HG03565 (cell line): Measurements from ENCODE around the gene GABRQ.

Experiments used
- ATAC-seq: cut with Tn5 transposase; IDR thresholded peaks from one replicate; pipeline ENCODE4 v1.9.1; 2021; ENCODE audit warnings: mild to moderate bottlenecking, moderate library complexity; ENCODE audit not compliant: unreplicated experiment

Gene GABRQ

DNA sequence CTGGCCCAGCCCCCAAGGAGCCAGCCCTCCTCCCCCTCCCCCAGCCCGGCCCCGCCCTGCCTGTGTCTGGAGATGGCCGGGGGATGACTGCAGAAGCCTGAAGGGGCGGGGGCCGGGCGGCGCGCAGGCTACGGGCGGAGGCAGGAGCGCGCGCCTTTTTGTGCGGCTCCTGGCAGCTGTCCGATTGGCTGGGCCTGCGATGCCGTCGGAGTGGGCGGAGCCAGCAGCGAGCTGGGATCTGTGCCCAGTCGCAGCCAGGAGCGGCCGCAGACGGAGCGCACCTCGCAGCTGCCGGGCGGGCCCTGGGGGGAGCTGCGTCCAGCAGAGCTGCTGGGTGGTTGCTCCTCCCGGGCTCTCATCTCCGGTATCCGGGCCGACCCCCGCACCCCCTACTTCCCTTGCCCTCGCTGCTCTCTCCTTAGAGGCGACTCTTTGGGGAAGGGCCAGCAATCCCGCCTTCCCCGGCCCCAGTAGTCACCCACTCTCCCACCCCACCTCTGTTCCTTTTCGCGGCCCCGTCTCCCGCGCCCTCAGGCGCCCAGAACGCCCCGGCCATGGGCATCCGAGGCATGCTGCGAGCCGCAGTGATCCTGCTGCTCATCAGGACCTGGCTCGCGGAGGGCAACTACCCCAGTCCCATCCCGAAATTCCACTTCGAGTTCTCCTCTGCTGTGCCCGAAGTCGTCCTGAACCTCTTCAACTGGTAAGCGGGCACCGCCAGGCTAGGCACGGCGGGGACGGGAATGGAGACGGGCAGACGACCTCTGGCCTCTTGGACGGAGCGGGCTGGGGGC lies at the start of gene GABRQ:
GABRQ (plus strand) TSS at position 247 of the 794 bp plus-strand sequence; CDS start at position 555, 308 bp downstream.
- ATAC-seq, result no peak

DNA sequence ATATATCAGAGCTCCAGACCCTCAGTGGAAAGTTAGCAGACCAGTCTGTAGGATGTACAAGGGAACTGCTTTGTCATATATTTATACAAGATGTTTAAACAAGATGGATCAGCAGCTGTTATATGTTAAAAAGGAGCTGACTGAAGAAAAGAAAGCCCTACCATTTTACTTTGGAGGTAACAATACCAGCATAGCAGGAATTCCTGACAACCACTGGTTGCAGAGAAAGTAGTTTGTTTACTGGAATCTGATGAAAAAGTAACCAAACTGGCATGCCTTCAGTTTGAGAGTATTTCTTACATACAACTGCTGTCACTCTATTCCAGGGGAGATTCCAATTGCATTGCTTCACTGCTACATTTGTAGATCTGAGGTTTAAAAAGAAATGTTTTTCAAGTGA lies 49.5 kb upstream of the GABRQ start:
- ATAC-seq, result no peak

GRCh38 chrX:152600853-152601633 lies 36.7 kb upstream of the GABRQ start:
- ATAC-seq, result no peak

GRCh38 chrX:152601848-152602616 lies 35.7 kb upstream of the GABRQ start:
- ATAC-seq, result no peak

- no peak for ATAC-seq
These were observed 22.9 kb upstream of the GABRQ start for GRCh38 chrX:152614791-152615190.

- ATAC-seq, result no peak
These were observed 17.8 kb upstream of the GABRQ start for GRCh38 chrX:152619897-152620296.

DNA sequence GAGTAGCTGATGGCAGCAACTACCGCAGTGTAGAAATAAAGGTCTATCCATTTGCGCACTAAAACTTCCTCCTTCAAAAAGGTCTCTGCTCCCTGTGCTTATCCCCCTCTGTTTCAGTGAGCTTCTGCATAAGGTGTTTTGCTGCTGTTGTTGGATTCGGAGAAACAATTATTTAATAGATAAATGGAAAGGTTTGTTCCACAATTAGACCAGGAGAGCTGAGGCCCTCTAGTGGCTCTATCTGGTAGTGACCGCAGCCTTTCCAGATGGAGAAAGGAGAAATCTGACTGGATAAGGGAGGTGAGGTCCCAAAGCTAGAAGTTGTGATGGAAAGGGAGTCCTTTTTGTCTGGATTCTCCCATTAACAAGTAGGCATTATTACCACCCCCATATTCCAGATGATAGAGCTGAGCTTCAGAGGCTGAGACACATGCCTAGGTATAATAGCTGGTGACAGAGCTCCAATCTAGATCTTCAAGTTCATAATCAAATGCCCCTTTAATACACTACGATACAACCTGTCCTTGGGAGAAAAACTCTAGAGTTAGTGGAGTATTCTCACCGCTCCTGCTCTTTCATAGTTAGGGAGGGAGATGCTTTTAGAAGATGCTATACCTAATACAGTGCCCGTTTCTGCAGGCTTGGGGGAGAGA lies 5.1 kb upstream of the GABRQ start:
- ATAC-seq, result no peak

GRCh38 chrX:152635941-152636340 lies 1.8 kb upstream of the GABRQ start:
- no peak for ATAC-seq

- no peak for ATAC-seq
These were observed 779 bp downstream of the GABRQ start for GRCh38 chrX:152638443-152638904.

GRCh38 chrX:152639426-152639825 lies 1.7 kb downstream of the GABRQ start:
- ATAC-seq, result no peak

DNA sequence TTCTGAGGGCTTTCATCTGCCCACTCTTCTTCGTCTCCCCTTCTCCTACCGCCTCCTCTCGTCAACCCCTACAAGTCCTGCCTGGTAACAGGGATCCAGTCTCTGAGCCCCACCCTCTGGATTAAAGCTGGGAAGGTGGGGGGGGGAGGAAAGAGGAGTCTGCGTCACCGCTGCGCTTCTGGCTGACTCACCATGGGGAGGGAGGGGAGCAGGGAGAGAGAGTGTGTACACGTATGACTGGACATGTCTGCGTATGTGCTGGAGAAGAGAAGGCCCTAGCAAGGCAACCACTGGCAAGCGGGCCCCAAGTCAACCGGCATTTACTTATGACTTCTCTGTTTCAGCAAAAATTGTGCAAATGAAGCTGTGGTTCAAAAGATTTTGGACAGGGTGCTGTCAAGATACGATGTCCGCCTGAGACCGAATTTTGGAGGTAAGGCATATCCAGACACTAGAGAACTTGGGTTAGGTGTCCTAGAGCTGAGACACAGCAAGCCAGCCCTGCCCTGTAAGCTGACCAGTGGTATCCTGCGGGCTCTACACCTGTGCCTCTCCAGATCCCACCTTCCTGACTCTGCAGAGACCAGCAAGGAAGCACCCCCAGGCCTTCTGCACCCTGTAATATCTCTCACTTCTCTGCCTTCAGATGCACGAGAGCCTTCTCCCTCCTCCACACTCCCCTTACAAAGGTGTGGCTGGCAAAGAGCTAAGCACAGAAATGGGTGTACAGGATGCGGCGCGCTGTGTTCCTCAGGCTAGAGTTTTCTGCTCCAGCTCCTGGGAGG lies 2.5 kb downstream of the GABRQ start:
- ATAC-seq, result no peak

GRCh38 chrX:152641256-152641875 lies 3.7 kb downstream of the GABRQ start:
- ATAC-seq, result no peak

GRCh38 chrX:152641996-152642395 lies 4.3 kb downstream of the GABRQ start:
- ATAC-seq, result no peak

- ATAC-seq, result no peak
These were observed 5.4 kb downstream of the GABRQ start for GRCh38 chrX:152642931-152643564.

DNA sequence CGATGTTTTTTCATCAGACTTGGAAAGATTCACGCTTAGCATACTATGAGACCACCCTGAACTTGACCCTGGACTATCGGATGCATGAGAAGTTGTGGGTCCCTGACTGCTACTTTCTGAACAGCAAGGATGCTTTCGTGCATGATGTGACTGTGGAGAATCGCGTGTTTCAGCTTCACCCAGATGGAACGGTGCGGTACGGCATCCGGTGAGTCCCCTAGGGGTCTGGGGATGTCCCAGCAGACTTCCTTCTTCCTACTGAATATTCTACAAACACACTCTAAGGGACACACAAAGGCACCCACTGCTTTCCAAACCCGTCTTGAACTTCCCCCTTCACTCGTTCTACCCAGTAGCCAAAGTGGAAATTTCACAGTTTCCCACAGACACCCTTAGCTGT lies 9.3 kb downstream of the GABRQ start:
- no peak for ATAC-seq

DNA sequence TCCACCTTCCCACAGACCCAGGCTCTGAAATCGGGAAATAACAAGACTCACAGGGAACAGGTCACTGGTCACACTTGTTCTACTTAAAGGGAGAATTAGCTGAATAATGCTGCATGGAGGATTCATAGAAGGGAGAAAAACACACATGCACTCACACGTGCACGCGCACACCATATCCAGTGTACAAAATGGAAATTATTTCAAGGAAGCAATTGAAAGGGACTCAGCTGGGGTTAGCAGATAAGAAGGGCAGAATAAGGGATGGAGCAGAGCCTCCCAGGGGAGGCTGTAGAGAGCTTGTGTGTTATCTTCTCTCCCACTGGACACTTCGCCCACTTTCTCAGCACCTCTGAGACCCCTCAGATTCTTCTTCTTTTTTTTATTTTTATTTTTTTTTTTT lies 10.3 kb downstream of the GABRQ start:
- no peak for ATAC-seq

DNA sequence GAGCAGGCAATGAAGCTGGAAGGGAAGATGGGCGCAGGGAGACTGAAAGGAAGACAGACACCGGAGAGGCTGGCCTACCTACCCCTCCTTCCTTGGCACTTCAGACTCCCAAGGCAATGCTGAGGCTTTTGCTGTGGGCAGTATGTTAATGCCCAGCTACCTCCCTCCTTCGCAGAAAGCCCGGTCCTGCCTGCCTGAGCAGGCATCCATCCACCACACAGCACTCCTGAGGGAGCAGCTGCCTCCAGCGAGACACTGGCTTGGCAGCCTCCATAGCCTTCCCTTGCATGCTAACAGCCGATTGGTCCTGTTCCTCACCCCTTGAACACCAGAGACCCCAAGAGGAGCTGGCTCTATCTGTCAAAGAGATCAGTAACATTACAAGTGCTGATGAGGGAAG lies 14.4 kb downstream of the GABRQ start:
- no peak for ATAC-seq

GRCh38 chrX:152652467-152652866 lies 14.8 kb downstream of the GABRQ start:
- ATAC-seq, result no peak

GRCh38 chrX:152656087-152656486 lies 18.4 kb downstream of the GABRQ start:
- no peak for ATAC-seq
